ENCODE data around the gene COPS7A. TPM values are rescaled to one million over a fixed set of nuclear protein-coding genes. Genes with fewer than 3 reads are reported as not detected.

The COPS7A gene
- total RNA-seq, 3 donors from 2014 or later: 52.1 to 72.2 (median 59.9) TPM

- intact Hi-C loops (cut with DNase I; ENCODE audit: low total_unique reads): no loop called here
- DNase-seq (ENCODE audit: low spot score in 2 of 2): peak in 1 of 2 donors; percentile 24
- no peak overlapping the region for H3K4me3 ChIP-seq
- H3K27me3 ChIP-seq: no peaks in the 10 kb centered on the region
- TF ChIP-seq, protein P1, sequence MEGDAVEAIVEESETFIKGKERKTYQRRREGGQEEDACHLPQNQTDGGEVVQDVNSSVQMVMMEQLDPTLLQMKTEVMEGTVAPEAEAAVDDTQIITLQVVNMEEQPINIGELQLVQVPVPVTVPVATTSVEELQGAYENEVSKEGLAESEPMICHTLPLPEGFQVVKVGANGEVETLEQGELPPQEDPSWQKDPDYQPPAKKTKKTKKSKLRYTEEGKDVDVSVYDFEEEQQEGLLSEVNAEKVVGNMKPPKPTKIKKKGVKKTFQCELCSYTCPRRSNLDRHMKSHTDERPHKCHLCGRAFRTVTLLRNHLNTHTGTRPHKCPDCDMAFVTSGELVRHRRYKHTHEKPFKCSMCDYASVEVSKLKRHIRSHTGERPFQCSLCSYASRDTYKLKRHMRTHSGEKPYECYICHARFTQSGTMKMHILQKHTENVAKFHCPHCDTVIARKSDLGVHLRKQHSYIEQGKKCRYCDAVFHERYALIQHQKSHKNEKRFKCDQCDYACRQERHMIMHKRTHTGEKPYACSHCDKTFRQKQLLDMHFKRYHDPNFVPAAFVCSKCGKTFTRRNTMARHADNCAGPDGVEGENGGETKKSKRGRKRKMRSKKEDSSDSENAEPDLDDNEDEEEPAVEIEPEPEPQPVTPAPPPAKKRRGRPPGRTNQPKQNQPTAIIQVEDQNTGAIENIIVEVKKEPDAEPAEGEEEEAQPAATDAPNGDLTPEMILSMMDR (IDR thresholded peaks at IDR 0.05): no peak
- TF ChIP-seq POLR2AphosphoS5 (IDR thresholded peaks at IDR 0.05) (no peak), POLR2A (IDR thresholded peaks at IDR 0.05) (no peak)
- H3K36me3 ChIP-seq: no peaks in the 10 kb centered on the region
- H3K9me3 ChIP-seq: no peaks in the 10 kb centered on the region
- H3K27ac ChIP-seq: peak overlapping the region; percentile 9 to 60
- H3K4me1 ChIP-seq: peaks cover 4 to 23% of the 10 kb centered on the region in 2 donors
These were observed 47.2 kb downstream of the COPS7A start for GRCh38 chr12:6771091-6771495.

- no peaks in the 10 kb centered on the region for H3K9me3 ChIP-seq
- intact Hi-C loops (cut with DNase I; ENCODE audit: low total_unique reads): no loop called here
- H3K27me3 ChIP-seq: no peaks in the 10 kb centered on the region
- DNase-seq (ENCODE audit: low spot score in 2 of 2): no peak
- peaks cover 4 to 23% of the 10 kb centered on the region in 2 donors for H3K4me1 ChIP-seq
- TF ChIP-seq POLR2AphosphoS5 (IDR thresholded peaks at IDR 0.05): peak in 1 of 3 donors; percentile 15
- TF ChIP-seq, protein P1 (IDR thresholded peaks at IDR 0.05): no peak
- no peak for TF ChIP-seq POLR2A (IDR thresholded peaks at IDR 0.05)
- H3K27ac ChIP-seq: peak overlapping the region; percentile 26 to 60
- no peaks in the 10 kb centered on the region for H3K36me3 ChIP-seq
- peak overlapping the region in 1 of 3 donors; percentile 39 for H3K4me3 ChIP-seq
These were observed 47.9 kb downstream of the COPS7A start for GRCh38 chr12:6771509-6772330.

- peak within 1 kb of the TSS; percentile 26 to 60 for H3K27ac ChIP-seq
- TF ChIP-seq POLR2A (IDR thresholded peaks at IDR 0.05) (no peak), POLR2AphosphoS5 (IDR thresholded peaks at IDR 0.05) (no peak)
- TF ChIP-seq, protein P1 (IDR thresholded peaks at IDR 0.05): no peak
- no peaks in the 10 kb centered on the region for H3K36me3 ChIP-seq
- H3K4me1 ChIP-seq: peaks cover 4 to 23% of the 10 kb centered on the region in 2 donors
- no peaks in the 10 kb centered on the region for H3K27me3 ChIP-seq
- intact Hi-C loops (cut with DNase I; ENCODE audit: low total_unique reads): no loop called here
- DNase-seq (ENCODE audit: low spot score in 2 of 2): no peak
- peak within 1 kb of the TSS in 1 of 3 donors; percentile 46 for H3K4me3 ChIP-seq
- H3K9me3 ChIP-seq: no peaks in the 10 kb centered on the region
These were observed 48.5 kb downstream of the COPS7A start, which contains the start of gene LAG3 for GRCh38 chr12:6772331-6772695. TSS of gene LAG3 (plus strand) at chr12:6772520. CDS start at chr12:6772853, 333 bp downstream.

DNA sequence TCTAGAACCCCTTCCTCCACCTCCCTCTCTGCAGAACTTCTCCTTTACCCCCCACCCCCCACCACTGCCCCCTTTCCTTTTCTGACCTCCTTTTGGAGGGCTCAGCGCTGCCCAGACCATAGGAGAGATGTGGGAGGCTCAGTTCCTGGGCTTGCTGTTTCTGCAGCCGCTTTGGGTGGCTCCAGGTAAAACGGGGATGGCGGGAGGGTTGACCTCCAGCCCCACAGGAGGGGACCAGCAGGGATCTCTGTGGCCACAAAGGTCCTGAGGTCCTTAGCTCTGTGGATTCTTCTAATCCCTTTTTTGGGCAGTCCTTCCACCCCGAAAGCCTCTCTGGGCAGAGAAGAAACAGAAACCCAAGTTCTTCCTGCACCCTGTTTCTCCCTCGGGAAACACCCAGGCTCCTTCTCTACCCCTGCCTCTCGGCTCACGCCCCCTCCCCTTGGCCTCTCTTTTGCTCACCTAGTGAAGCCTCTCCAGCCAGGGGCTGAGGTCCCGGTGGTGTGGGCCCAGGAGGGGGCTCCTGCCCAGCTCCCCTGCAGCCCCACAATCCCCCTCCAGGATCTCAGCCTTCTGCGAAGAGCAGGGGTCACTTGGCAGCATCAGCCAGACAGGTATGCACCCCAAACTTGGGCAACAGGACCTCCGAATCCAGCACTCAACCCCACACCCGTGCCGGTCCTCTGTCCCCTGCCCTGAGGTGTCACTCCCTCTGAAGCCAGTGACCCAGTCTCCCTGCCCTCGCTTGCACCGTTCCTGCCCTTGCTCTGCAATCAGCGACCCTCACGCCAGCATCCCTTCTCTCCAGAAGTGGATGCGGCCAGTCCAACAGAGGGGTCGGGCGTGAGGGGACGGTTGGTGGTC, 49.1 kb downstream of the COPS7A start:
- Histone ChIP-seq H3K27me3 (no peaks in the 10 kb centered on the region), H3K4me3 (peak overlapping the region in 1 of 3 donors; percentile 46), H3K9me3 (no peaks in the 10 kb centered on the region), H3K4me1 (peaks cover 4 to 22% of the 10 kb centered on the region in 2 donors), H3K36me3 (no peaks in the 10 kb centered on the region), H3K27ac (no peak overlapping the region)
- intact Hi-C loops (cut with DNase I; ENCODE audit: low total_unique reads): no loop called here
- no peak for DNase-seq (ENCODE audit: low spot score in 2 of 2)
- no peak for TF ChIP-seq POLR2A (IDR thresholded peaks at IDR 0.05)
- TF ChIP-seq, protein P1 (IDR thresholded peaks at IDR 0.05): no peak
- TF ChIP-seq POLR2AphosphoS5 (IDR thresholded peaks at IDR 0.05): no peak
